Activated CD8-positive, alpha-beta memory T cell treated with anti-CD3 and anti-CD28 coated beads, Interleukin-2, amount 50 U/mL, for 1 hour (primary cell): Measurements from ENCODE around the gene DNAH2.

Experiments used
- DNase-seq: peaks from one replicate; pipeline ENCODE4 v3.0.0-alpha.2; 2020; ENCODE audit errors: extremely low read depth

DNAH2 gene

DNA sequence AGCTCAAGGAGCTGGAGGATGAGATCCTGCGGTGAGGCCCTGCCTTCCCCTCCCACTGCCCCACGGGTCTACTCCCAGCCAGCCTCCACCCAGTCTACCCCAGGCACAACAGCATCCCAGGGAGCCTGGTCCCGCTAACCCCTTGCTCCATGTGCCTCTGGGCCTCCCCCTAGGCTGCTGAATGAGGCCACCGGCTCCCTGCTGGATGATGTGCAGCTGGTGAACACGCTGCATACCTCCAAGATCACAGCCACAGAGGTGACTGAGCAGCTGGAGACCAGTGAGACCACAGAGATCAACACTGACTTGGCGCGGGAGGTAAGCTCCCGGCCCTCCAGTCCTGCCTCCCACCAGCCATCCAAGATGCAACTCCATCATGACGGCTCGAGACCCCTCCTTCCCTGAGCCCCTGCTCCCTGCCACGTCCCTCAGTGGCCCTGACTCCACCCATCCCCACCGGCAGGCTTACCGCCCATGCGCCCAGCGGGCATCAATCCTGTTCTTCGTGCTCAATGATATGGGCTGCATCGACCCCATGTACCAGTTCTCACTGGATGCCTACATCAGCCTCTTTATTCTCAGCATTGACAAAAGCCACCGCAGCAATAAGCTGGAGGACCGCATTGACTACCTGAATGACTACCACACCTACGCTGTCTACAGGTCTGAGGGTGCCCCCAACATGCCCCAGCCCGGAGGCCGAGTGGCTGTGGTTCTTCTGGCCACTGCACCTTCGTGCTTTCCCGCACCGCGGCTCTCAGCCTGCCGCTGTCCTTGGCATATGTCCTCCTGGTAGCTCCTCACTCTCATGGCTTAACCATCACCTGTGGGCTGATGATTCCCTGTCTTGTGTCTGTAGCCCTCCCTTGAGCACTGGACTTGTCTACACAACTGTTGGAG is 101.5 kb downstream of the DNAH2 start:
- no peak for DNase-seq

DNA sequence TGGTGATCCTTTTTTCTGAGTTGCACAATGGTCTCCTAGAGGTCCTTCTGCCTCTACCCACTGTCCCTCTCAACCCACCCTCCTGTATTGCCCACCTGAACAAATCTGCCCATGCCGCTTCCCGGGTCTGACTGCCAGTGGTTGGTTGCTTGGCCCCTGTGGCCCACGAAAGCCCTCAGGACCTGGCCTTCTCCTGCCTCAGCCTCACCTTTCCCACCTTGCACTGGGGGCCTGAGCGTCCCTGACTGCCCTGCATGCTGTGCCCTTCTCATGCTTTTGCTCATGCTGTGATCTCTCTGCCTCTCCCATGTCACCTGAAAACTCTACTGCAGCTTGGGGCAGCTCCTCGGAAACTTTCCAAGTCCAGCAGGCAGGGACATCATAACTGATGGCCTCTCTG is 102.7 kb downstream of the DNAH2 start:
- no peak for DNase-seq

DNA sequence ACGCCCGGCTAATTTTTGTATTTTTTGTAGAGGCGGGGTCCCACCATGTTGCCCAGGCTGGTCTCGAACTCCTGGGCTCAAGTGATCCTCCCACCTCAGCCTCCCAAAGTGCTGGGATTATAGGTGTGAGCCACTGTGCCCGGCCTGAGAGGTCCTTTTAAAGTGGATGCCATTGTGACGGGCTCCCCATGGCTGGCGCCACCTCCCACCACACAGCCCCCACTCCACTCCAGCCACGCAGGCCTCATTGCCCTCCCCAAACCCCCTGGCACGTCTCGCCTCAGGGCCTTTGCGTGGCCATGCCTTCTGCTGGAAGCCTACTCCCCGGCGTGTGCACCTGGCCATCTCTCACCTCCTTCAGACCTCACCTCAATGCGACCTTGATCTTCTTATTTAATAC is 104.6 kb downstream of the DNAH2 start:
- DNase-seq, result no peak

DNA sequence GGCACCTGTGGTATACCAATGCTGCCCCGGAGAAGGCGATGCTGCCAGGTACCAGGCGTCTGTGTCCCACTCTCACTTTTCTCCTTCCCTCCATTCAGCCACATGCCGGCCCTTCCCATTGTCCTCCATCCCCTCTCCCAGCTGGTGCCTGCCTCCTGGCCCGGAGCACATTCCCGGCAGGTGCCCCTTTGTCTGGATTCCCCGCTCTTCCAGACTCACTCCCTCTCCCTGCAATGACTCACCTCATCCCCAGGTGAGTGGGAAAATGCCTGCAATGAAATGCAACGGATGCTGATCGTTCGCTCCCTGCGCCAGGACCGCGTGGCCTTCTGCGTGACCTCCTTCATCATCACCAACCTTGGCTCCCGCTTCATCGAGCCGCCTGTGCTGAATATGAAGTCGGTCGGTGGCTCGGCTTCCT is 106.0 kb downstream of the DNAH2 start:
- no peak for DNase-seq

DNA sequence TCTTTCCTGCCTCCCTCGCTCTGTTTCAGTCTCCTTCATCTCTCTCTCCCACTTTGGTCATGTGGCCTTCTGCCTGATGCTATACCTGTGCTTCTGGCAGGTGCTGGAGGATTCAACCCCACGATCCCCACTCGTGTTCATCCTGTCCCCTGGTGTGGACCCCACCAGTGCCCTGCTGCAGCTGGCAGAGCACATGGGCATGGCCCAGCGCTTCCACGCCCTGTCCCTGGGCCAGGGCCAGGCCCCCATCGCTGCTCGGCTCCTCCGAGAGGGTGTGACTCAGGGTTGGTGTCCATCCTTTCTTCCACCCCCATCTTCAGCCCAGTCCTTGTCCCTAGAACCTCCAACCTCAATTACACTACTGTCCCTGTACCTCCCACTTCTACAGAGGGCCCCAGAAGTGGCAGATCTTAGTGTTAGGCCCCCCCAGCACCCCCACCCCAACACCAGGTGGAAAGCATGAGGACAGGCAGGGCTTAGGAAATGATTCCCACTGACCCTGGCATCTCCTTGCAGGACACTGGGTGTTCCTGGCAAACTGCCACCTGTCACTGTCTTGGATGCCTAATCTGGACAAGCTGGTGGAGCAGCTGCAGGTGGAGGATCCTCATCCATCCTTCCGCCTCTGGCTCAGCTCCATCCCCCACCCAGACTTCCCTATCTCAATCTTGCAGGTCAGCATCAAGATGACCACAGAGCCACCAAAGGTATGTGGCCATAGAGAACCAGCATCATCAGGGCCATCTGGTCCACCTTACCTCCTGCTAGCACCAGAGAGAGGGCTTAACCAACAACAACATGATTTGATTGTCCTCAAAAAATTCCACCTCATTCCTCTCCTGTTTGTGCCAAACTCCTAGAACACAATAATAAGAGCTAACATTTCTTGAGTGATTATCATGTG is 106.7 kb downstream of the DNAH2 start:
- DNase-seq, result no peak

DNA sequence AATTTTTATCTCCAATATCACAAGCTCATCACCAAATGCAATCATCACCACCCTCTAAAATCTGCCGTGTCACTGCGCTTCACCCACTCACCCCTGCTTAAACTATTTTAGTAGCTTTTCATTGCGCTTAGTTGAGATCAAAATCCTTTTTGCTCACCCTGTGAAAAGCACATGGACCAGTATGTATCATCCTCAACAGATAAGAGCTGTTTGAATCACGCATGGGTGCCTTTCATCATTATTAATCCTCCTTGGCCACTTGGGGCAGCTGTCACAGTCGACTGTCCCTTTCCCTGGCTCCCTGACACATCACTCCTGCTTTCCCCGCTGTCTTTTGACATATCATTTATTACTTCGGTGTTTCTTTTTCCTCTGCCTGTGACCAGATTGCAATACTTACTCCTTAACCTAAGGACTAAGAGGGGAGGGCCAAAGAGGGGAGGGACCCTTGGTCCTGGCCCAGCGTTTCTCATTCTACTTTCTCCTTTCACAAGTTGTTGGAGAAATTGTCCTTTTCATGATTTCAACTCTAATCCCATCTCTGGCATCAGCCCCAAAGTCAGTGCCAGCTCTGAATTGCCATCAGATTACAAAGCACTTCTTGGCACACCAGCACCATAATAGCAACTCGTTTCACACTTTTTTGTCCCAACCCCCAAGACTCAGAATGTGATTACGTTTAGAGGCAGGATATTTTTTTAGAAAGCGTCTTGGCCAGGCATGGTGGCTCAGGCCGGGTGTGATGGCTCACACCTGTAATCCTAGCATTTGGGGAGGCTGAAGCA is 107.9 kb downstream of the DNAH2 start:
- no peak for DNase-seq

DNA sequence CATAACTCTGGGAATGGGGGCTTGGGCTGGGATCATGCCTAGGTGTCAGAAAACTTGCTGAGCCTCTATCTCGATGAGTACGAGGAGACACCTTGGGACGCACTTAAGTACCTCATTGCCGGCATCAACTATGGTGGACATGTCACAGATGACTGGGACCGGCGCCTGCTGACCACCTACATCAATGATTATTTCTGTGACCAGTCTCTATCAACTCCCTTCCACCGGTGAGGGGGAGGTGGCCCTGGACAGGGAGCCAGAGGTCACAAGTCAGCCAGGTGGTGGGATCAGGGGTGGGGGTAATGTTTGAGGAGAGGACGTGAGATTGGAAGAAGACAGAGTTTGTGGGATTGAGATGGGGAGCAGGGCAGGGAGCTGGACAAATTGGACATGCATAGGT is 113.1 kb downstream of the DNAH2 start:
- no peak for DNase-seq

DNA sequence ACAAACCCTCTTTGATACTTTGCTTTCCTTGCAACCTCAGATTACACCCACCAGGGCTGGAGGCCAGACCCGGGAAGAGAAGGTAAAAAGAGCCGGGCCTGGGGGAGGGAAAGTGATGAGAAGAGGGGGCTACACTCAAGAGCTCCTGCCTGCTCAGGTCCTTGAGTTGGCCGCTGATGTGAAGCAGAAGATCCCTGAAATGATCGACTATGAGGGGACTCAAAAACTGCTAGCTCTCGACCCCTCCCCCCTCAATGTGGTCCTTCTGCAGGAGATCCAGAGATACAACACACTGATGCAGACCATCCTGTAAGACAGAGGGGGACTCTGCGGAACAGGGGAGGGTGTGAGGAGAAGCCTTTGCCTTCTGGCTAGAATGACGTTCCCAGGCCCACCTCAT is 113.7 kb downstream of the DNAH2 start:
- DNase-seq, result no peak

DNA sequence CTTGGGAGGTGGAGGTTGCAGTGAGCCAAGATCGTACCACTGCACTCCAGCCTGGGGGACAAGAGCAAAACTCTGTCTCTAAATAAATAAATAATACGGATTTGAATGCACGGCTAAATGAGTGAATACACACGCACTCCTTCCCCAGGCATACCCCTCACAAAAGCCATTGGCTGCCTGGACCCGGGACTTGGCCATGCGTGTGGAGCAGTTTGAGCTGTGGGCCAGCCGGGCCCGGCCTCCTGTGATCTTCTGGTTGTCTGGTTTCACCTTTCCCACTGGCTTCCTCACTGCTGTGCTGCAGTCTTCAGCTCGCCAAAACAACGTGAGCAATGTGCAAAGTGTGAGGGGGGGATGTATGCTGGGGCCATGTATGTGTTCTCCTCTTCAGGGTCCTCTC is 114.9 kb downstream of the DNAH2 start:
- DNase-seq, result no peak

DNA sequence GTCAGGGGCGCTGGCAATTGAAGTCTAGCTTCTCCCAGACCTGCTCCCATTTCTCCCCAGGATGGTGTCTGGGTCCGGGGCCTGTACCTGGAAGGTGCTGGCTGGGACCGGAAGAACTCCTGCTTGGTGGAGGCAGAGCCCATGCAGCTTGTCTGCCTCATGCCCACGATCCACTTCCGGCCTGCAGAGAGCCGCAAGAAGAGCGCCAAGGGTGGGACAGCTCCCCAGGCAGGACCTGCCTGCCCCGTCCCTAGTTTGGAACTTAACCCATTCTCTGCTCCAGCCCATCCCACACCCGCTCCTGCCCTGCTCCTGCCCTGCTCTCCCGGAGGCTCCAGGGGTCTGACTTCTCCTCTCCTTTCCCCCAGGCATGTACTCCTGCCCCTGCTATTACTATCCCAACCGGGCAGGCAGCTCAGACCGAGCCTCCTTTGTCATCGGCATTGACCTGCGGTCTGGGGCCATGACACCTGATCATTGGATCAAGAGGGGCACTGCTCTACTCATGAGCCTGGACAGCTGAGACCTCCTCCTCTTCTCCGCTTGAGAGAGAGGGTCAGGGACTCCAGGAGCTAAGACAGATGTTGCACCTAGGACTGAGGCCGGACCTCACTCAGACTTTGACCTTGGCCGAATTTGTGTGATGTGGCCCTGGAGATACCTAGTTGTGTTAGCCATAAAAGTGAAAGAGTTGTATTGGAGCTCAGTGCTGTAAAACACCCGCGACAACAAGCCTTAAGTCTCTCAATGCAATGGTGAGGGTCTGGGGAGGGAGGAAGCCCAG is 115.7 kb downstream of the DNAH2 start:
- no peak for DNase-seq

DNA sequence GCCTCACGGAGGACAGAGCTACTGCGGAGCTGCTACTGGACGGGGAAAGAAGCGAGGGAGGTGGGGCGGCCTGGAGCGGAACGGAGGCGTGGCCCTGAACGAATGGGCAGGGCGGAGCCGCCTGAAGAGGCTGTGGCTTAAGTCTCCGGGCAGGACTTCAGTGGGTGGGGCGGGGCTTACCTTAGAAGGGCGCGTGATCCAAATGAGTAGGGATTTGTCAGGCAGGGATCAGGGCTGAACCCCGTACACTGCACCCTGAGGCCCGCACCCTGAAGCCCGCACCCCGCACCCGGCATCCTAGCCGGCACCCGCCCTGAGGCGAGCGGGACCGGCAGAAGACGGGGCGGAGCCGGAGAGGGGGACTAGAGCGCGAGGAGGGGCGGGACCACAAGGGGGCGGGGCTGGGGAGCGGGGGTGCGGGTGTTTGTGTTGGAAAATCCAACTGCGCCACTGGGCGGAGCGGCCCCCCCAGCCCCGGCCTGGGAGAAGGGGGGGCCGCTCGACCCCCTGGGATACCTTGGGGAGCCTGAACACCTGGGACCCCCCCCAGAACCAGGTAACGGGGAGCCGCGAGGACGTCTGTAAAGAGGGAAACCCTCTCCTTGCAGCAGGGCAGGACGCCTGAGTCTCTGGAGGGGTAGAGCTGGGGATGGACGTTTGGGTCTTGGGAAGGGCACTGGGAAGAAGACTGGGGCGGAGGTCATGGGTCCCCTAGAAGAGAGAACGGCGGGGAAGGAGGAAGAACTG is 116.4 kb downstream of the DNAH2 start, which contains the start of gene KDM6B:
KDM6B (plus strand) TSS at position 423 of the 747 bp plus-strand sequence. CDS start 11,338 bp downstream, outside the sequence.
- no peak for DNase-seq

DNA sequence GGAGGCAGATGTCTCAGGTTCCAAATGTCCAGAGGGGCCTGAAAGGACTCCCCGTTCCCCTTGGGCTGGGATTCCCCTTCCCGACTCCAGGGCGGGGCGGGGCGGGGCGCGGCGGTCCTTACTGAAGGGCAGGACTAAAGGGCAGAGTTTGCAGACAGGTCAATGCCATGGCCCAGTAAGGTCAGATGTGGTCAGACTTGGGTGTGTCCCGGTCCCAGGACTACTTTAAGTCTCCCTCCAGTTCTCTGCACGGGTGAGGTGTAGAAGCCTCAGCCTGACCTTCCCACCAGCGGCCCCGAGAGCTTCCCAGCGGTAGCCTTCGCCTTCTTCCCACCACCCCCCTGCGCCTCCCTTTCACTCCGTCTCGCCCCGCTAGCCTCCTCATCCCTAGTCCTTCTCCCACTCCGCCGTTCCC is 117.0 kb downstream of the DNAH2 start:
- no peak for DNase-seq

DNA sequence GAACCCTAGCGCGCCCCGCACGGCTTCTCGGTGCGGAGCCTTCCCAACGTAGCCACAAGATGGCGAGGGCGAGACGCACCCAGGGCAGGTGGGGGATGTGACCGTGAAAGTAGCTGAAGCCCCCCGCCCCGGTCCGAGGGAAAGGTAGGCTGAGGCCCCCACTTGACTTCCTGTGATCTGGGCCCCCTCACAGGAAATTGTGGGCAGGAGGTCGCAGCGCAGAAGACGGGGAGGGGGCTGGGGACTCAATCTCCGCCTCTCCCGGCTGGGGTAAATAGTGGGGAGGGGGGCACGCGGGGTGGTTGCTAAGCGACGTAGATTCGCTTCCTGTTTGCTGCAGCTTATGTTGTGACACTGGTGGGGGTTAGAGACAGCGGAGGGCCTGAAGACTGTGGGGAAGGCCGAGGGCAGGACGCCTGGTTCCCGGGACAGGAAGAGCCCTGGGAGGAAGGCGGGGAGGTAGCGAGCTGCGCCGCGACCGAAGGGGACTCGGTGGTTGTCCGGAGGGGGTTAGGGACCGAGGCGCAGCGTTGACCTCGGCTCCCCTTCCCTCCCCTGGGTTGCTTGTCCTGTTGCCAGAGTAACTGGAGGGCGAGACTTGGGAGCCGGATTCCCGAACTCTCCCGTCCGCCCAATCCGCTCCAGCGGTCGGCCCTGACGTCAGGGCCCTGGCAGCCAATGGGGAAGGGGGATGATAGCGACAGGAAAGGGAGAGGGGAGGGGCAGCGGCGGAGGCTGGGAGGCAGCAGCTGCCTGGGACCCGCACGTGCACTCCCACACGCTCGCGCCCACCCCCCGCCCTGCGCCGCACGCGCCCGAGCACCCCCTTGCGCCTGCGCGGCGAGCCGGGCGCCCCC is 117.6 kb downstream of the DNAH2 start:
- peak; percentile 83 for DNase-seq

DNA sequence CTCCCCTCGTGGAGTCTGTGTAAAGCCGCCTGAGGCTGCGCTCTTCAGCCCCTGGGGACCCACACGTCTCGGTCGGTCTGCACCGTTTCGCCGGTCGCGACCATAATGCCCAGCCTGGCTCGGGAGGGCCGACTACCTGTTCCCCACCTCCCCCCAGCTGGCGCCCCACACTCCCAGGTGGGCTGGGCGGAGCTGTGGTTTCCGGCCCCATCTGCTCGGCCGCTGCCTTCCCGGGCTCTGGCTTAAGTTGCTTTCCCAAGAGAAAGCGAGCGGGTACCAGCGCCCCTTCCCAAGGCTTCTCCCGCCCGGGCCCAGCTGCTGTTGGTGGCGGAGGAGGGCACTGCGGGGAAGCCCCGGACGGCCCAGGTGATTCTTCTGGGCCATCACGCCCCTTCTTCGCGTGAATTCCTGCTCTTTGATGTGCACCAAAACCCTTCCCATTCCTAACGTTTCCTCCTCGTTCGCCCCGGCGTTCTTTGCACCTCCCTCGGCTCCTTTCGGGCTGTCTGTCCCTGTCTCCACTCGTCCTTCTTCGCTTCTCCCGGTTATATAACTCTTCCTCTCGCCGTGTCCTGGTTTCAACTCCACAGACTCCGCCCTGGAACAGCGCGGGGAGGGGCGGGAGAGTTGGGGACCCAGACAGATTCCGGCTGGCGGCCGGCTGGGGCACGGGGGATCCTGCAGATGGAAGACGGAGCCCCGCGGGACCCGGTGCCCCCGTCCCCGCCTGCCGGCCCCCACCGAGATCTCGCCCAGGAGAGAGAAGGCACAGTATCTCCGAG is 118.5 kb downstream of the DNAH2 start:
- DNase-seq, result no peak

DNA sequence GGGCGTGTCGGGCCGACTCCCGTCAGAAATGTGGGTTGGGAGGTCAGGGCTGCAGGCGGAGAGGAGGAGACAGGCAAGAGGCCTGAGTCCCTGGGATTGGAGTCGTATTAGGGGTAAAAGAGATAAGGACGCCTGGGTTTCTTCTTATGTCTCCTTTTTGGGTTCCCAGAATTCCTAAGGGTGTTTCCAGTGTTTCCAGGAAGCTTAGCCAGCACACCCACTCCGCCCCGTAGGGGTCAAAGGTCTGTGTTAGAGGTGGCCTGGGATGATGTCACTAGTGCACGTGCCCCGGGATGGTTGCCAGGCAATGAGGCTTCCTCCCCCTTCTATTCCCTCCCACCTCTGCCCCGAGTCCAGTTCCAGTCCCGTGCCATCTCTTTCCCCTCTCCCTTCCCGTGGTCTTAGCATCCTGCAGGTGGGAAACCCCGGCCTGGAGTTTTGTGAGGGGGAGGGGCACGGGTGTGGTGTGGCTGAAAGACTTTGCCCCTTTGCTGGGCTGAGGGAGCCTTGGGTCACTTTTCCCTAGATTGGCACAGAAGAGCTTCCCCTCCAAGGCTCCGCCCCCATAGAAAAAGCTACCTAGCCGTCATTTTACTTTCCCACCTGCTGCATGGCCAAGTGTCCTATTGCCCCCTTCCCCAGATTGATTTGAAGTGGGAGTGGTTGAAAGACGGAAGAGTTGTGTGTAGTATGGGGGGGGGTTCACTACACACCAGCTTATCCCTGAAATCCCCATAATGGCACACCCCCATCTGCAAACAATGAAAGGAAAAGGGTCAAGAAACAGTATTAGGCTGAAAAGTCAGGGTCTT is 119.3 kb downstream of the DNAH2 start:
- no peak for DNase-seq

DNA sequence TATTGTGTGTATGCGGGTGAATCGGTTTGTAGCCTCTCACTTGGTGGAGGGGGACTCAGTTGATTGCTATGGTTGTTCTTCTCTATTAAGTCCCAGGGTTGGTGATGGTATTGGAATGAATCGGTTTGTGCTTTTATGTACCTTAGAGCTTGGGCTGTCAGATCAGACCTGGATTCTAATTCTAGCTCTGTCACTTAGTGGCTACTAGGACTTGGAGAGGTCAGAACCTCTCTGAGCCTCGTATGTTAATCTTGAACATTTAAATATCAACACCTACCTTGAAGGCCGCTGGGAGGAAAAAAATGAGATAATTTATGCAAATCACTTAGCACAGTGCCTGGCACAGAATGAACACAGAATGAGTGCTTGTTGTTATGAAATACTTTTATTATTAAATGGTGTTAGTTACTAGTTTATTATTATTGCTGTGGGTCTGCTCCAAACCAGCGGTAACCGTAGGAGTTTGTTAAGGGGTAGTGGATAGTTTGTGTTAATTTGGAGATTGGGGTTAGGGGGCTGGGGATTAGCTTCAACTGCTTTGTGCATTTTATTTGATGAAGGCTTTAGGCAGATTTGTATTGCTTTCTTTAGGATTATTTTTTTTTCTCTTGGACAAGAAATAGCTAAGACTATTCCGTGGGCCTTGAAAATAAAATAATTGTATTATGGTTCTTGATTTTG is 120.0 kb downstream of the DNAH2 start:
- DNase-seq, result no peak
